H9 (cell line): ENCODE results near the gene SLC6A3. TPM values are rescaled to one million over a fixed set of nuclear protein-coding genes. Genes with fewer than 3 reads are reported as not detected.

Source experiments
- DNase-seq: peaks from one replicate; pipeline ENCODE4 v3.0.0-alpha.2; 2017
- H2AFZ ChIP-seq: one replicate; pipeline ENCODE4 v1.6.1; 2013; ENCODE audit warnings: mild to moderate bottlenecking, low read length, control low read depth, moderate library complexity
- H2AK5ac ChIP-seq: 2 replicates; pipeline ENCODE4 v1.6.1; 2013; ENCODE audit warnings: low read length, control low read depth, mixed read lengths; ENCODE audit not compliant: insufficient read length
- H2BK120ac ChIP-seq: one replicate; pipeline ENCODE4 v1.6.1; 2013; ENCODE audit warnings: low read depth, mild to moderate bottlenecking, low read length, control low read depth, inconsistent platforms; ENCODE audit not compliant: poor library complexity, severe bottlenecking
- H2BK12ac ChIP-seq: 2 replicates; pipeline ENCODE4 v1.6.1; 2013; ENCODE audit warnings: low read length, control low read depth, mixed read lengths, low read depth; ENCODE audit not compliant: insufficient read length
- H2BK15ac ChIP-seq: 2 replicates; pipeline ENCODE4 v1.6.1; 2013; ENCODE audit warnings: low read depth, low read length, control low read depth
- H2BK20ac ChIP-seq: one replicate; pipeline ENCODE4 v1.6.1; 2013; ENCODE audit warnings: low read depth, mild to moderate bottlenecking, low read length, control low read depth, inconsistent platforms; ENCODE audit not compliant: poor library complexity, severe bottlenecking
- H2BK5ac ChIP-seq: 2 replicates; pipeline ENCODE4 v1.6.1; 2013; ENCODE audit warnings: low read length, control low read depth, mixed read lengths; ENCODE audit not compliant: insufficient read length
- H3K14ac ChIP-seq: 2 replicates; pipeline ENCODE4 v1.6.1; 2013; ENCODE audit warnings: low read length, control low read depth; ENCODE audit not compliant: insufficient read depth
- H3K18ac ChIP-seq: 2 replicates; pipeline ENCODE4 v1.6.1; 2013; ENCODE audit warnings: low read depth, mild to moderate bottlenecking, mixed read lengths, low read length, control low read depth; ENCODE audit not compliant: insufficient read length
- H3K23ac ChIP-seq: 2 replicates; pipeline ENCODE4 v1.6.1; 2013; ENCODE audit warnings: low read length, control low read depth, mixed read lengths, low read depth; ENCODE audit not compliant: insufficient read length
- H3K23me2 ChIP-seq: 2 replicates; pipeline ENCODE4 v1.6.1; 2013; ENCODE audit warnings: low read depth, mild to moderate bottlenecking, mixed read lengths, low read length, control low read depth; ENCODE audit not compliant: insufficient read length, poor library complexity, severe bottlenecking
- H3K27ac ChIP-seq: 2 replicates; pipeline ENCODE4 v1.5.1; 2013; ENCODE audit warnings: low read length, control low read depth, mixed read lengths, low read depth; ENCODE audit not compliant: insufficient read length
- H3K27me3 ChIP-seq: 2 replicates; pipeline ENCODE4 v1.6.1; 2013; ENCODE audit warnings: low read length, control low read depth, inconsistent platforms; ENCODE audit not compliant: insufficient read depth
- H3K4ac ChIP-seq: 2 replicates; pipeline ENCODE4 v1.6.1; 2013; ENCODE audit warnings: low read depth, mild to moderate bottlenecking, control low read depth, inconsistent platforms, low read length, moderate library complexity
- H3K4me1 ChIP-seq: 2 replicates; pipeline ENCODE4 v1.6.1; 2013; ENCODE audit warnings: low read length, control low read depth, inconsistent platforms; ENCODE audit not compliant: insufficient read depth
- H3K4me2 ChIP-seq: 2 replicates; pipeline ENCODE4 v1.6.1; 2013; ENCODE audit warnings: low read length, control low read depth, mixed read lengths; ENCODE audit not compliant: insufficient read length, insufficient read depth
- H3K56ac ChIP-seq: 2 replicates; pipeline ENCODE4 v1.6.1; 2013; ENCODE audit warnings: low read depth, mild to moderate bottlenecking, mixed read lengths, low read length, control low read depth; ENCODE audit not compliant: insufficient read length
- H3K79me1 ChIP-seq: 2 replicates; pipeline ENCODE4 v1.6.1; 2013; ENCODE audit warnings: low read depth, mild to moderate bottlenecking, moderate library complexity, low read length, control low read depth, inconsistent platforms; ENCODE audit not compliant: insufficient read depth, poor library complexity, severe bottlenecking
- H3K79me2 ChIP-seq: 2 replicates; pipeline ENCODE4 v1.6.1; 2013; ENCODE audit warnings: low read length, control low read depth, inconsistent platforms; ENCODE audit not compliant: insufficient read depth
- H3K9ac ChIP-seq: 2 replicates; pipeline ENCODE4 v1.6.1; 2013; ENCODE audit warnings: low read length, control low read depth, mixed read lengths; ENCODE audit not compliant: insufficient read length; ENCODE audit errors: extremely low read depth
- H3K9me3 ChIP-seq: one replicate; pipeline ENCODE4 v1.6.1; 2013; ENCODE audit warnings: low read depth, low read length, inconsistent platforms; ENCODE audit not compliant: control insufficient read depth
- H3T11ph ChIP-seq: one replicate; pipeline ENCODE4 v1.6.1; 2013; ENCODE audit warnings: mild to moderate bottlenecking, low read length, control low read depth, inconsistent platforms
- H4K20me1 ChIP-seq: one replicate; pipeline ENCODE4 v1.6.1; 2013; ENCODE audit not compliant: control insufficient read depth, insufficient read length, insufficient read depth
- H4K5ac ChIP-seq: 2 replicates; pipeline ENCODE4 v1.6.1; 2013; ENCODE audit warnings: low read depth, mild to moderate bottlenecking, mixed read lengths, low read length, control low read depth; ENCODE audit not compliant: insufficient read length
- H4K8ac ChIP-seq: replicated peaks from 2 replicates; pipeline ENCODE4 v1.6.1; 2013; ENCODE audit warnings: low read length, control low read depth, mixed read lengths, low read depth; ENCODE audit not compliant: insufficient read length
- H4K91ac ChIP-seq: 2 replicates; pipeline ENCODE4 v1.6.1; 2013; ENCODE audit warnings: low read depth, mild to moderate bottlenecking, moderate library complexity, mixed read lengths, low read length, control low read depth; ENCODE audit not compliant: insufficient read length
- H3K27ac Mint-ChIP-seq, 3 experiments: 2 replicates in 2 of 3; 3 replicates in 1 of 3; pipeline ENCODE4 v1.8.0; 2020 to 2021; ENCODE audit warnings: mixed read lengths in 3 of 3, mild to moderate bottlenecking in 1 of 3, moderate library complexity in 1 of 3
- H3K27me3 Mint-ChIP-seq: 2 replicates; pipeline ENCODE4 v1.8.0; 2021; ENCODE audit warnings: low read depth, mild to moderate bottlenecking, moderate library complexity, mixed read lengths
- H3K36me3 Mint-ChIP-seq, 3 experiments: 2 replicates in 2 of 3; 3 replicates in 1 of 3; pipeline ENCODE4 v1.8.0; 2020 to 2021; ENCODE audit warnings: low read depth in 3 of 3, mixed read lengths in 3 of 3; ENCODE audit not compliant: insufficient read depth in 1 of 3
- H3K4me1 Mint-ChIP-seq, 2 experiments: 2 replicates each; pipeline ENCODE4 v1.8.0; 2020; ENCODE audit warnings: mixed read lengths in 2 of 2
- H3K4me3 Mint-ChIP-seq, 2 experiments: 2 replicates in 1 of 2; 3 replicates in 1 of 2; pipeline ENCODE4 v1.8.0; 2020 to 2021; ENCODE audit warnings: mild to moderate bottlenecking in 2 of 2, mixed read lengths in 2 of 2, moderate library complexity in 1 of 2
- H3K9me3 Mint-ChIP-seq, 2 experiments: 2 replicates in 1 of 2; 3 replicates in 1 of 2; pipeline ENCODE4 v1.8.0; 2020; ENCODE audit warnings: mild to moderate bottlenecking in 2 of 2, mixed read lengths in 2 of 2, moderate library complexity in 1 of 2
- WGBS: extraction: QIAGEN DNeasy Blood & Tissue Kit; methylation state at CpG from one replicate; pipeline ENCODE4 v1.1.7; 2013; ENCODE audit warnings: missing lambda C conversion rate, low lambda C conversion rate, mixed read lengths; ENCODE audit not compliant: insufficient read length; ENCODE audit errors: extremely low coverage; 5-methylcytosine and 5-hydroxymethylcytosine counted together
- total RNA-seq: library from RNA; stranded (reverse); gene quantifications from 2 replicates; pipeline ENCODE4 v1.2.1, GENCODE V29; 2021
- TF ChIP-seq, protein P1 (sequence below): fragments of 200-600 bp; sonication (generic); conservative IDR thresholded peaks from 3 replicates; pipeline ENCODE4 v1.8.0; 2021; ENCODE audit warnings: antibody characterized with exemption, mild to moderate bottlenecking

SLC6A3 gene
- total RNA-seq, 1 experiment from 2014 or later: 0.61 TPM

DNA sequence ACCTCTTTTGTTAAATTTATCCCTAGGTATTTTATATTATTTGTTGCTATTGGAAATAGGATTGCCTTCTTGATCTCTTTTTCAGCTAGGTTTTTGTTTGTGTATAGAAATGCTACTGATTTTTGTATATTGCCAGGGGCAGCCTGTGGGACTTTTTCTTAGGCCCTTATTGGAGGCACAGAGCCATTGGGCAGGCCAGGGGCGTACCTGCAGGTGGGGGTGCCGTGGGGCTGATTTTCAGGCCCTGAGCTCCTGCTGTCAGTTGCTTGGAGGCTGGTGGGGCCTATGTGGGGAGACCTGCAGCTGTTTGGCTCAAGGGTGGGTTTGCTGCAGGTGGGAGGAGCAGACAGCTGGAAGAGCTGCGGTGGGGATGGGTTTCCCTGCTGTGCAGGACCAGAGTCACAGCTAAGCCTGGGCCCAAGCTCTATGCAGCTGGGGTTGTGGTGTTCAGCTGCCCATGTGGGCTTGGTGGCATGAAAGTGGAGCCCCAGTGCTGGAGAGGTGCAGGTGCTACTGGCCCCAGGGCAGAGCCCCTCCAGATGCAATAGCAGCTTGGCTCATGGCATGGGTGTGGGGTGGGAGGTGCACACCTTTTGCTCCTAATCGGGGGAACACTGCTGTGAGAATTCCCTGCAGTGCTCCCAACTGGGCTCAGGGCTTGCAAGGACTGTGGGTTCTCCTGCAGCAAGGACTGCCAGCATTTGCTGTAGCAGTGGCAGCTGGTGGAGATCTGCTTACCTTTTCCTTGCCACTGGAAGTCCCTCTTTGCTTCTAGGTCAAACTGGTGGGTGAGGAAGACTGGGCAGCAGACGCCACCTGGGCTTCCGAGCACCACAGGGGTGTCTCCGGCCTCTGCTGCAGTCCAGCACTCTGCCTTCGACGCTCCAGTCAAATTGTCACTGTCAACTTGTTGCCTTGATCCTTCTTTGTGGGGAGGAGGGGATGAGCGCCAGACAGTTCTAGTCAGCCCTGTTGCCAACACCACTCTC, 92.7 kb downstream of the SLC6A3 start:
- no peak overlapping the region for H2BK5ac ChIP-seq
- H4K8ac ChIP-seq: no peak overlapping the region
- no peak overlapping the region for H3K4me2 ChIP-seq
- no peak overlapping the region for H3T11ph ChIP-seq
- Mint-ChIP-seq H3K4me3 (no peak overlapping the region), H3K27me3 (peaks cover 6% of the 10 kb centered on the region), H3K36me3 (no peaks in the 10 kb centered on the region), H3K9me3 (no peaks in the 10 kb centered on the region), H3K27ac (no peak overlapping the region), H3K4me1 (peaks cover 20 to 24% of the 10 kb centered on the region in 2 experiments)
- no peaks in the 10 kb centered on the region for H3K27me3 ChIP-seq
- H3K18ac ChIP-seq: no peak overlapping the region
- no peaks in the 10 kb centered on the region; the same call in 1 of the 2 replicates for H3K4me1 ChIP-seq
- no peak overlapping the region for H3K9ac ChIP-seq
- H3K14ac ChIP-seq: no peak overlapping the region; the same call in 1 of the 2 replicates
- H3K79me2 ChIP-seq: no peaks in the 10 kb centered on the region
- H2BK15ac ChIP-seq: no peak overlapping the region
- no peak overlapping the region for H3K27ac ChIP-seq
- no peak overlapping the region for H4K91ac ChIP-seq
- no peak overlapping the region for H3K4ac ChIP-seq
- no peaks in the 10 kb centered on the region for H4K20me1 ChIP-seq
- H2BK12ac ChIP-seq: no peak overlapping the region
- H4K5ac ChIP-seq: no peak overlapping the region
- no peak overlapping the region for H2AK5ac ChIP-seq
- H3K79me1 ChIP-seq: no peaks in the 10 kb centered on the region
- no peak for DNase-seq
- TF ChIP-seq, protein P1, sequence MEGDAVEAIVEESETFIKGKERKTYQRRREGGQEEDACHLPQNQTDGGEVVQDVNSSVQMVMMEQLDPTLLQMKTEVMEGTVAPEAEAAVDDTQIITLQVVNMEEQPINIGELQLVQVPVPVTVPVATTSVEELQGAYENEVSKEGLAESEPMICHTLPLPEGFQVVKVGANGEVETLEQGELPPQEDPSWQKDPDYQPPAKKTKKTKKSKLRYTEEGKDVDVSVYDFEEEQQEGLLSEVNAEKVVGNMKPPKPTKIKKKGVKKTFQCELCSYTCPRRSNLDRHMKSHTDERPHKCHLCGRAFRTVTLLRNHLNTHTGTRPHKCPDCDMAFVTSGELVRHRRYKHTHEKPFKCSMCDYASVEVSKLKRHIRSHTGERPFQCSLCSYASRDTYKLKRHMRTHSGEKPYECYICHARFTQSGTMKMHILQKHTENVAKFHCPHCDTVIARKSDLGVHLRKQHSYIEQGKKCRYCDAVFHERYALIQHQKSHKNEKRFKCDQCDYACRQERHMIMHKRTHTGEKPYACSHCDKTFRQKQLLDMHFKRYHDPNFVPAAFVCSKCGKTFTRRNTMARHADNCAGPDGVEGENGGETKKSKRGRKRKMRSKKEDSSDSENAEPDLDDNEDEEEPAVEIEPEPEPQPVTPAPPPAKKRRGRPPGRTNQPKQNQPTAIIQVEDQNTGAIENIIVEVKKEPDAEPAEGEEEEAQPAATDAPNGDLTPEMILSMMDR: no peak
- no peak overlapping the region for H2BK120ac ChIP-seq
- H3K9me3 ChIP-seq: no peaks in the 10 kb centered on the region
- no peaks in the 10 kb centered on the region for H3K23me2 ChIP-seq
- no peak overlapping the region for H2BK20ac ChIP-seq
- H3K56ac ChIP-seq: no peak overlapping the region
- no peak overlapping the region for H3K23ac ChIP-seq
- H2AFZ ChIP-seq: no peak overlapping the region
- WGBS: no CpG with 5 or more reads among the region's 10 CpGs
